Activated naive CD8-positive, alpha-beta T cell treated with anti-CD3 and anti-CD28 coated beads, Interleukin-2, amount 50 U/mL, for 24 hours (primary cell): ENCODE data around the gene ZNF888.
"Not testable (repeated sequence)": the region's sequence is repeated elsewhere in the genome, so short reads cannot be mapped to it uniquely, and the experiment has no call there.

ENCODE experiments used
- ATAC-seq: fragments of 150-1000 bp; cut with Tn5 transposase; one replicate; pipeline ENCODE4 v1.10.0; 2021
- DNase-seq: peaks from one replicate; pipeline ENCODE4 v3.0.0; 2021
- H3K27ac Mint-ChIP-seq: one replicate; pipeline ENCODE4 v1.8.0; 2021; ENCODE audit warnings: mild to moderate bottlenecking, mixed read lengths
- H3K27me3 Mint-ChIP-seq: one replicate; pipeline ENCODE4 v1.8.0; 2021; ENCODE audit warnings: mixed read lengths
- H3K36me3 Mint-ChIP-seq: one replicate; pipeline ENCODE4 v1.8.0; 2021; ENCODE audit warnings: low read depth, mixed read lengths
- H3K4me1 Mint-ChIP-seq: one replicate; pipeline ENCODE4 v1.8.0; 2021; ENCODE audit warnings: mixed read lengths
- H3K4me3 Mint-ChIP-seq: one replicate; pipeline ENCODE4 v1.8.0; 2021; ENCODE audit warnings: mild to moderate bottlenecking, moderate library complexity, mixed read lengths
- H3K9me3 Mint-ChIP-seq: one replicate; pipeline ENCODE4 v1.8.0; 2021; ENCODE audit warnings: mixed read lengths

The ZNF888 gene

GRCh38 chr19:52917531-52917930 is 5.7 kb downstream of the ZNF888 start:
- no peak overlapping the region for H3K27ac Mint-ChIP-seq
- H3K27me3 Mint-ChIP-seq, result no peaks in the 10 kb centered on the region
- H3K9me3 Mint-ChIP-seq, result peaks cover 18% of the 10 kb centered on the region
- no peak for DNase-seq
- ATAC-seq, result no peak
- H3K4me1 Mint-ChIP-seq, result peaks cover 14% of the 10 kb centered on the region
- no peak overlapping the region for H3K4me3 Mint-ChIP-seq
- H3K36me3 Mint-ChIP-seq, result peaks cover 62% of the 10 kb centered on the region

GRCh38 chr19:52910648-52911047 is 12.6 kb downstream of the ZNF888 start:
- Mint-ChIP-seq H3K4me1 (no peaks in the 10 kb centered on the region), H3K9me3 (peaks cover 31% of the 10 kb centered on the region), H3K4me3 (no peak overlapping the region), H3K36me3 (peaks cover 73% of the 10 kb centered on the region), H3K27me3 (no peaks in the 10 kb centered on the region), H3K27ac (no peak overlapping the region)
- ATAC-seq (no peak), DNase-seq (no peak)

GRCh38 chr19:52904052-52904780 is 19.0 kb downstream of the ZNF888 start:
- not testable (repeated sequence) for H3K27me3 Mint-ChIP-seq, H3K4me1 Mint-ChIP-seq, DNase-seq, H3K4me3 Mint-ChIP-seq, H3K27ac Mint-ChIP-seq, ATAC-seq
- H3K36me3 Mint-ChIP-seq, result peaks cover 37% of the 10 kb centered on the region
- H3K9me3 Mint-ChIP-seq, result peaks cover 36% of the 10 kb centered on the region

- Mint-ChIP-seq H3K4me1 (peaks cover 11% of the 10 kb centered on the region), H3K9me3 (peaks cover 30% of the 10 kb centered on the region), H3K27me3 (no peaks in the 10 kb centered on the region), H3K4me3 (no peak overlapping the region), H3K36me3 (peaks cover 31% of the 10 kb centered on the region), H3K27ac (no peak overlapping the region)
- ATAC-seq (no peak), DNase-seq (no peak)
Observed at GRCh38 chr19:52901842-52902241, 21.4 kb downstream of the ZNF888 start.

GRCh38 chr19:52898596-52898995 is 24.6 kb downstream of the ZNF888 start:
- not testable (repeated sequence) for H3K27ac Mint-ChIP-seq, DNase-seq, H3K27me3 Mint-ChIP-seq, ATAC-seq, H3K4me3 Mint-ChIP-seq
- peaks cover 22% of the 10 kb centered on the region for H3K4me1 Mint-ChIP-seq
- H3K36me3 Mint-ChIP-seq, result peaks cover 33% of the 10 kb centered on the region
- H3K9me3 Mint-ChIP-seq, result peaks cover 11% of the 10 kb centered on the region

GRCh38 chr19:52898101-52898500 is 25.1 kb downstream of the ZNF888 start:
- DNase-seq, result no peak
- H3K9me3 Mint-ChIP-seq, result peaks cover 11% of the 10 kb centered on the region
- no peaks in the 10 kb centered on the region for H3K27me3 Mint-ChIP-seq
- H3K4me3 Mint-ChIP-seq, result peak overlapping the region; percentile 85
- no peak for ATAC-seq
- peaks cover 22% of the 10 kb centered on the region for H3K4me1 Mint-ChIP-seq
- peaks cover 33% of the 10 kb centered on the region for H3K36me3 Mint-ChIP-seq
- no peak overlapping the region for H3K27ac Mint-ChIP-seq

- Mint-ChIP-seq H3K27me3 (no peaks in the 10 kb centered on the region), H3K9me3 (peaks cover 11% of the 10 kb centered on the region), H3K36me3 (peaks cover 41% of the 10 kb centered on the region), H3K27ac (peak within 1 kb of the TSS; percentile 83), H3K4me1 (peaks cover 22% of the 10 kb centered on the region), H3K4me3 (peak within 1 kb of the TSS; percentile 85)
- DNase-seq (peak; percentile 93), ATAC-seq (peak; percentile 100)
Observed at GRCh38 chr19:52897138-52897935, 25.9 kb downstream of the ZNF888 start, which contains the start of gene ZNF320. TSS of gene ZNF320 (minus strand) at chr19:52897635. CDS start at chr19:52890255, 7,380 bp downstream.

GRCh38 chr19:52896431-52897137 is 26.6 kb downstream of the ZNF888 start:
- peak overlapping the region; percentile 85 for H3K4me3 Mint-ChIP-seq
- ATAC-seq (no peak), DNase-seq (no peak)
- peaks cover 48% of the 10 kb centered on the region for H3K36me3 Mint-ChIP-seq
- H3K27ac Mint-ChIP-seq, result peak overlapping the region; percentile 83
- H3K4me1 Mint-ChIP-seq, result peaks cover 22% of the 10 kb centered on the region
- no peaks in the 10 kb centered on the region for H3K27me3 Mint-ChIP-seq
- peaks cover 11% of the 10 kb centered on the region for H3K9me3 Mint-ChIP-seq

GRCh38 chr19:52891336-52891735 is 31.9 kb downstream of the ZNF888 start:
- DNase-seq (no peak), ATAC-seq (no peak)
- peaks cover 85% of the 10 kb centered on the region for H3K36me3 Mint-ChIP-seq
- peaks cover 6% of the 10 kb centered on the region for H3K4me1 Mint-ChIP-seq
- H3K9me3 Mint-ChIP-seq, result peaks cover 27% of the 10 kb centered on the region
- H3K4me3 Mint-ChIP-seq, result no peak overlapping the region
- no peak overlapping the region for H3K27ac Mint-ChIP-seq
- H3K27me3 Mint-ChIP-seq, result no peaks in the 10 kb centered on the region

GRCh38 chr19:52889931-52890330 is 33.3 kb downstream of the ZNF888 start:
- H3K4me1 Mint-ChIP-seq, result peaks cover 5% of the 10 kb centered on the region
- peaks cover 29% of the 10 kb centered on the region for H3K9me3 Mint-ChIP-seq
- no peak for ATAC-seq
- H3K27me3 Mint-ChIP-seq, result no peaks in the 10 kb centered on the region
- H3K4me3 Mint-ChIP-seq, result no peak overlapping the region
- H3K36me3 Mint-ChIP-seq, result peaks cover 85% of the 10 kb centered on the region
- no peak overlapping the region for H3K27ac Mint-ChIP-seq
- no peak for DNase-seq

- DNase-seq (no peak), ATAC-seq (no peak)
- peaks cover 38% of the 10 kb centered on the region for H3K9me3 Mint-ChIP-seq
- H3K4me3 Mint-ChIP-seq, result no peak overlapping the region
- peaks cover 2% of the 10 kb centered on the region for H3K4me1 Mint-ChIP-seq
- peaks cover 85% of the 10 kb centered on the region for H3K36me3 Mint-ChIP-seq
- H3K27ac Mint-ChIP-seq, result no peak overlapping the region
- H3K27me3 Mint-ChIP-seq, result no peaks in the 10 kb centered on the region
Observed at GRCh38 chr19:52889076-52889475, 34.2 kb downstream of the ZNF888 start.

GRCh38 chr19:52880895-52881389 is 42.3 kb downstream of the ZNF888 start:
- H3K9me3 Mint-ChIP-seq, result peaks cover 73% of the 10 kb centered on the region
- ATAC-seq, result no peak
- DNase-seq, result no peak
- no peak overlapping the region for H3K27ac Mint-ChIP-seq
- H3K4me1 Mint-ChIP-seq, result no peaks in the 10 kb centered on the region
- H3K27me3 Mint-ChIP-seq, result no peaks in the 10 kb centered on the region
- H3K4me3 Mint-ChIP-seq, result no peak overlapping the region
- H3K36me3 Mint-ChIP-seq, result peaks cover 80% of the 10 kb centered on the region

- Mint-ChIP-seq H3K36me3 (peaks cover 41% of the 10 kb centered on the region), H3K9me3 (peaks cover 57% of the 10 kb centered on the region)
- not testable (repeated sequence) for H3K27me3 Mint-ChIP-seq, ATAC-seq, DNase-seq, H3K27ac Mint-ChIP-seq, H3K4me1 Mint-ChIP-seq, H3K4me3 Mint-ChIP-seq
Observed at GRCh38 chr19:52872996-52873395, 50.2 kb downstream of the ZNF888 start.

- Mint-ChIP-seq H3K36me3 (peaks cover 38% of the 10 kb centered on the region), H3K9me3 (peaks cover 49% of the 10 kb centered on the region), H3K4me1 (no peaks in the 10 kb centered on the region), H3K27ac (no peak overlapping the region), H3K4me3 (no peak overlapping the region), H3K27me3 (no peaks in the 10 kb centered on the region)
- DNase-seq (no peak), ATAC-seq (no peak)
Observed at GRCh38 chr19:52871466-52871865, 51.8 kb downstream of the ZNF888 start.
